Neuronal stem cell (in vitro differentiated cells): ENCODE results near the gene MFN2.
"Not testable (repeated sequence)": the region's sequence is repeated elsewhere in the genome, so short reads cannot be mapped to it uniquely, and the experiment has no call there.

Experiments used
- DNase-seq: peaks from one replicate; pipeline ENCODE4 v3.0.0-alpha.2; 2013; ENCODE audit warnings: low spot score
- H2AFZ ChIP-seq: one replicate; pipeline ENCODE4 v1.6.1; 2013; ENCODE audit warnings: mild to moderate bottlenecking, low read length, inconsistent platforms
- H2AK5ac ChIP-seq: 2 replicates; pipeline ENCODE4 v1.6.1; 2013; ENCODE audit warnings: low read depth, mild to moderate bottlenecking, inconsistent platforms, low read length, moderate library complexity, mixed read lengths
- H2BK120ac ChIP-seq: 2 replicates; pipeline ENCODE4 v1.6.1; 2013; ENCODE audit warnings: low read depth, mild to moderate bottlenecking, inconsistent platforms, low read length, moderate library complexity, mixed read lengths
- H2BK12ac ChIP-seq: one replicate; pipeline ENCODE4 v1.6.1; 2013; ENCODE audit warnings: low read length, inconsistent platforms
- H2BK15ac ChIP-seq: 2 replicates; pipeline ENCODE4 v1.6.1; 2013; ENCODE audit warnings: mild to moderate bottlenecking, low read length, inconsistent platforms, mixed read lengths
- H2BK5ac ChIP-seq: one replicate; pipeline ENCODE4 v1.6.1; 2013; ENCODE audit warnings: inconsistent platforms, mild to moderate bottlenecking, low read length, moderate library complexity
- H3K14ac ChIP-seq: one replicate; pipeline ENCODE4 v1.6.1; 2013; ENCODE audit warnings: low read length, inconsistent platforms
- H3K18ac ChIP-seq: 2 replicates; pipeline ENCODE4 v1.6.1; 2013; ENCODE audit warnings: low read length, inconsistent platforms
- H3K23ac ChIP-seq: 2 replicates; pipeline ENCODE4 v1.6.1; 2013; ENCODE audit warnings: low read depth, mild to moderate bottlenecking, mixed read lengths, low read length, inconsistent platforms; ENCODE audit not compliant: poor library complexity
- H3K27ac ChIP-seq: replicated peaks from 3 replicates; pipeline ENCODE4 v1.5.1; 2013; ENCODE audit warnings: low read length, inconsistent platforms
- H3K27me3 ChIP-seq, 3 experiments: 2 replicates each; pipeline ENCODE4 v1.6.1; 2013; ENCODE audit warnings: low read length in 3 of 3, mild to moderate bottlenecking in 2 of 3, inconsistent platforms in 1 of 3, low read depth in 1 of 3, mixed read lengths in 1 of 3, moderate library complexity in 1 of 3; ENCODE audit not compliant: control insufficient read depth in 3 of 3, insufficient read depth in 3 of 3
- H3K36me3 ChIP-seq, 2 donors: replicated peaks in 1 of 2; 2 replicates each; pipeline ENCODE4 v1.6.1; 2013; ENCODE audit warnings: low read length in 2 of 2; ENCODE audit not compliant: control insufficient read depth in 2 of 2, insufficient read depth in 2 of 2
- H3K4ac ChIP-seq: 2 replicates; pipeline ENCODE4 v1.6.1; 2013; ENCODE audit warnings: inconsistent platforms, mild to moderate bottlenecking, low read length, moderate library complexity
- H3K4me1 ChIP-seq, 2 donors: 1 replicate in 1 of 2; 2 replicates in 1 of 2; pipeline ENCODE4 v1.6.1; 2013; ENCODE audit warnings: low read length in 2 of 2, low read depth in 1 of 2; ENCODE audit not compliant: control insufficient read depth in 2 of 2, insufficient read depth in 1 of 2
- H3K4me2 ChIP-seq: one replicate; pipeline ENCODE4 v1.6.1; 2013; ENCODE audit warnings: mild to moderate bottlenecking, low read length, inconsistent platforms; ENCODE audit not compliant: insufficient read depth, poor library complexity, severe bottlenecking
- H3K4me3 ChIP-seq, 2 donors: 2 replicates each; pipeline ENCODE4 v1.5.1; 2013; ENCODE audit warnings: low read length in 2 of 2, mild to moderate bottlenecking in 2 of 2, inconsistent platforms in 1 of 2, moderate library complexity in 1 of 2
- H3K79me1 ChIP-seq: one replicate; pipeline ENCODE4 v1.6.1; 2013; ENCODE audit warnings: low read depth, mild to moderate bottlenecking, inconsistent platforms, low read length, moderate library complexity
- H3K9ac ChIP-seq: one replicate; pipeline ENCODE4 v1.6.1; 2013; ENCODE audit warnings: mild to moderate bottlenecking, low read depth, low read length, inconsistent platforms; ENCODE audit not compliant: poor library complexity
- H3K9me3 ChIP-seq, 2 donors: replicated peaks in 1 of 2; 2 replicates each; pipeline versions ENCODE3 to v1.6.1; 2013; ENCODE audit warnings: low read length in 2 of 2, mild to moderate bottlenecking in 2 of 2, inconsistent platforms in 1 of 2, low read depth in 1 of 2, mixed read lengths in 1 of 2, moderate library complexity in 1 of 2; ENCODE audit not compliant: control insufficient read depth in 2 of 2, insufficient read depth in 1 of 2
- H4K8ac ChIP-seq: one replicate; pipeline ENCODE4 v1.6.1; 2013; ENCODE audit warnings: low read depth, mild to moderate bottlenecking, inconsistent platforms, low read length, moderate library complexity
- H4K91ac ChIP-seq: one replicate; pipeline ENCODE4 v1.6.1; 2013; ENCODE audit warnings: low read length, low read depth, mild to moderate bottlenecking, inconsistent platforms; ENCODE audit not compliant: poor library complexity
- WGBS, 2 donors: extraction: QIAGEN DNeasy Blood & Tissue Kit; methylation state at CpG; one replicate each; pipeline ENCODE4 v1.1.7; 2013; ENCODE audit warnings: missing lambda C conversion rate in 2 of 2, mixed read lengths in 1 of 2; ENCODE audit not compliant: insufficient read length in 2 of 2, insufficient replicate concordance in 1 of 2; ENCODE audit errors: extremely low coverage in 2 of 2; 5-methylcytosine and 5-hydroxymethylcytosine counted together

MFN2 gene

DNA sequence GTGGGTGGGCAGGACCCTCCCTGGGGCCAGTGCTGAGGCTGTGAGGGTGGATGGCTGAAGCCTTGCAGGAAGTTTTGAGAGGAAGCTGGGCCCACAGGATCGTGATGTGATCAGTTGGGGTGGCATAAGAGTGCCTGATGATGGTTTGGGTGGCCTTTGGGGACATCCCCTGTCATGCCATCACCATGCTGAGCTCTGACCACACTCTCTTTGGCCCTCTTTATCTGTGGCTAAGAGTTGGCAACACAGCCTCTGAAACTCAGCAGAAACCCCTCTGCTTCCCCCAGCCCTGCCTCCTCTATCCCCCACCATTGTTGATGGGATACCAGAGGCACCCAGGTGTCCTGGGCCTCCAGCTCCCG, 58.9 kb downstream of the MFN2 start:
- H2BK120ac ChIP-seq = no peak overlapping the region

DNA sequence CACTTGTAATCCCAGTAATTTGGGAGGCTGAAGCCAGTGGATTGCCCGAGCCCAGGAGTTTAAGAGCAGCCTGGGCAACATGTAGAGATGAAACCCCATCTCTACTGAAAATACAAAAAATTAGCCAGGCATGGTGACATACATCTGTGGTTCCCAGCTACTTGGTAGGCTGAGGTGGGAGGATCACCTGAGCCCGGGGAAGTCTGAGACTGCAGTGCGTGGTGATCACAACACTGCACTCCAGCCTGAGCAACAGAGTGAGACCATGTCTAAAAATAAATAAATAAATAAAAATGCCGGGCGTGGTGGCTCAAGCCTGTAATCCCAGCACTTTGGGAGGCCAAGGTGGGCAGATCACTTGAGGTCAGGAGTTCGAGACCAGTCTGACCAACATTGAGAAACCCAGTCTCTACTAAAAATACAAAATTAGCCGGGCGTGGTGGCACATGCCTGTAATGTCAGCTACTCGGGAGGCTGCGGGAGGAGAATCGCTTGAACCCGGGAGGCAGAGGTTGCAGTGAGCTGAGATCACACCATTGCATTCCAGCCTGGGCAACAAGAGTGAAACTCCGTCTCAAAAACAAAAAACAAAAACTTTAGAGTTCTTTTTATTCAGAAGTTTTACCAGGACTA, 59.7 kb downstream of the MFN2 start:
- H3K4me1 ChIP-seq = peaks cover 11 to 12% of the 10 kb centered on the region in 2 donors
- not testable (repeated sequence) for H3K4ac ChIP-seq, H2BK120ac ChIP-seq, H2BK5ac ChIP-seq, H4K91ac ChIP-seq, H2BK12ac ChIP-seq, H3K27me3 ChIP-seq, DNase-seq, H3K27ac ChIP-seq, H3K79me1 ChIP-seq, H3K9me3 ChIP-seq, H3K36me3 ChIP-seq, H4K8ac ChIP-seq, H3K18ac ChIP-seq, H2AK5ac ChIP-seq, H3K4me3 ChIP-seq, H3K14ac ChIP-seq, H2BK15ac ChIP-seq, H3K23ac ChIP-seq, H3K4me2 ChIP-seq, H3K9ac ChIP-seq
- no CpG with 5 or more reads among the region's 13 CpGs for WGBS, 2 donors
- peak overlapping the region; percentile 6 for H2AFZ ChIP-seq

More for the DNA sequence above, 58.9 kb downstream of the MFN2 start:
- no peak overlapping the region for H3K9ac ChIP-seq
- peak overlapping the region; percentile 65 for H2AFZ ChIP-seq
- no peak overlapping the region for H2BK5ac ChIP-seq
- H3K18ac ChIP-seq = peak overlapping the region; percentile 77
- H3K27me3 ChIP-seq = no peaks in the 10 kb centered on the region
- H3K14ac ChIP-seq = peak overlapping the region; percentile 17
- no peak overlapping the region for H3K27ac ChIP-seq
- H4K91ac ChIP-seq = no peak overlapping the region
- peak overlapping the region; percentile 14 for H2BK15ac ChIP-seq
- peak overlapping the region; percentile 16 for H3K23ac ChIP-seq
- no peak overlapping the region for H3K4me2 ChIP-seq
- no peaks in the 10 kb centered on the region for H3K36me3 ChIP-seq
- H3K4me1 ChIP-seq = peaks cover 12 to 13% of the 10 kb centered on the region in 2 donors
- no peak for DNase-seq
- peak overlapping the region; percentile 53 for H3K4ac ChIP-seq
- peak overlapping the region; percentile 68 for H2AK5ac ChIP-seq
- H2BK12ac ChIP-seq = no peak overlapping the region
- WGBS, 2 donors = no CpG with 5 or more reads among the region's 2 CpGs
- H3K79me1 ChIP-seq = no peaks in the 10 kb centered on the region
- no peak overlapping the region for H3K4me3 ChIP-seq
- H4K8ac ChIP-seq = no peak overlapping the region
- H3K9me3 ChIP-seq = no peaks in the 10 kb centered on the region

DNA sequence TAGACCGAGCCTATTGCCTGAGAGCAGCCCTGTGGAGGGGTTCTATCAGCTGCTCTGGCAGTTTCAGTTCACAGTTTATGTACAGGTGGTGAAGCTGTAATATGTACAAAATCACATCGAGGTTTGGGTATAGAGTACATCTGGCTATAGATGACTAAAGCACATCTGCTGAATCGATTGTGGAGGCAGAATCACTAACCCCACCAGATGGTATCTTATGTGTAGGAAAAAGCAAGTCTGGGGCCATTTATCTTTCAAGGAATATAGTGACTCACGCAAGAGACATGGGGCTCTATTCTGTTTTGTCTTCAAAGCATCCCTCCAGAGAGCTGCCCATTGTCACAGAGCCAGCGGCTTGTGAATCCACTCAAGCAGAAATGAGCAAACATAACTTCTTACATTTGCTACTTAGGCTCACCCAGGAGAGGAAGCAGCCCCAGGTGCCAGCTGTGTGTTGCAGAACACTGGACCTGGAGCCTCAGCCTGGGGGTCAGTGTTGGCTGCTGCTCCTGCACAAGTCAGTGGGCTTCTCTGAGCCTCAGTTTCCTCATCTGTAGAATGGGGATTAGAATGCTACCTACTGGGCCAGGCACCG, 60.3 kb downstream of the MFN2 start:
- H3K27me3 ChIP-seq = peaks cover 0 to 2% (median 0%) of the 10 kb centered on the region in 3 experiments

DNA sequence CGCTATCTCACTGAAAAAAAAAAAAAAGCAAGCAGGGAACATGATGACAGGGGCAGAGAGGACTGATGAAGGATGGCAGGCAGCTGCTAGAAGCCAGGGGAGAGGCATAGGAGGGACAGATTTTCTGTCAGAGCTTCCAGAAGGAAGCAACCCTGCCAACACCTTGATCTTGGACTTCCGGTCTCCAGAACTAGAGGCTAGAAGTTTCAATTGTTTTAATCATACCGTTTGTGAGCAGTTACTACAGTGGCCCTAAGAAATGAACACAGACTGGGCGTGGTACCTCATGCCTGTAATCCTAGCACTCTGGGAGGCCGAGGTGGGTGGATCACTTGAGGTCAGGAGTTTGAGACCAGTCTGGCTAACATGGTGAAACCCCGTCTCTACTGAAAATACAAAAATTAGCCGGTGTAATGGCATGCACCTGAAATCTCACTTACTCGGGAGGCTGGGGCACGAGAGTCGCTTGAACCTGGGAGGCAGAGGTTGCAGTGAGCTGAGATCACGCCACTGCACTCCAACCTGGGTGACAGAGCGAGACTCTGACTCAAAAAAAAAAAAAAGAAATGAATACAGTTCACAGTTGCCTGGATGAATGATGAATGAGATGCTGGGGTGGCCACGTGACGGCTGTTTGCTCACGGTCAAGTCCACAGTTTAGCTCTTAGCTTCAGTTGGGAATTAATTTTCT, 64.1 kb downstream of the MFN2 start:
- DNase-seq, H4K91ac ChIP-seq, H2BK12ac ChIP-seq, H2BK5ac ChIP-seq, H3K23ac ChIP-seq, H4K8ac ChIP-seq, H3K4me2 ChIP-seq, H3K27ac ChIP-seq, H3K36me3 ChIP-seq, H3K4me3 ChIP-seq, H3K9ac ChIP-seq, H2AK5ac ChIP-seq, H3K18ac ChIP-seq, H3K79me1 ChIP-seq, H3K4ac ChIP-seq, H2BK15ac ChIP-seq, H2BK120ac ChIP-seq, H2AFZ ChIP-seq, H3K14ac ChIP-seq, H3K9me3 ChIP-seq, H3K27me3 ChIP-seq: not testable (repeated sequence)
- no CpG with 5 or more reads among the region's 15 CpGs for WGBS, 2 donors
- H3K4me1 ChIP-seq = peaks cover 9 to 10% of the 10 kb centered on the region in 2 donors

More for the DNA sequence above, 60.3 kb downstream of the MFN2 start:
- Histone ChIP-seq H3K4me1 (peaks cover 11 to 12% of the 10 kb centered on the region in 2 donors), H2BK5ac (no peak overlapping the region), H3K9ac (no peak overlapping the region), H4K8ac (no peak overlapping the region), H4K91ac (no peak overlapping the region), H3K4ac (no peak overlapping the region), H3K27ac (no peak overlapping the region), H2BK15ac (no peak overlapping the region), H3K36me3 (no peaks in the 10 kb centered on the region), H3K9me3 (no peaks in the 10 kb centered on the region), H3K23ac (no peak overlapping the region), H2BK120ac (no peak overlapping the region), H3K18ac (no peak overlapping the region), H3K4me3 (no peak overlapping the region), H3K4me2 (no peak overlapping the region), H2AFZ (peak overlapping the region; percentile 6), H3K79me1 (no peaks in the 10 kb centered on the region), H3K14ac (no peak overlapping the region), H2BK12ac (no peak overlapping the region), H2AK5ac (no peak overlapping the region)
- DNase-seq = peak; percentile 17
- no CpG with 5 or more reads among the region's 6 CpGs for WGBS, 2 donors
